Keratinocyte (primary cell): Measurements from ENCODE around the gene DPP3. TPM values are rescaled to one million over a fixed set of nuclear protein-coding genes. Genes with fewer than 3 reads are reported as not detected.

Experiments
- DNase-seq: peaks from one replicate; pipeline ENCODE4 v3.0.0-alpha.2; 2011; ENCODE audit warnings: low read depth, missing footprints, low spot score
- FAIRE-seq: peaks from 2 replicates; lab custom pipeline; 2011; peaks lifted over from hg19 to GRCh38; lab: Jason Lieb, UNC
- H2AFZ ChIP-seq: 2 replicates; pipeline ENCODE4 v1.6.0; 2012; ENCODE audit warnings: low read length, control low read depth, inconsistent platforms; ENCODE audit not compliant: control insufficient read depth
- H3K27ac ChIP-seq: 2 replicates; pipeline ENCODE4 v1.5.1; 2011; ENCODE audit warnings: low read length; ENCODE audit not compliant: control insufficient read depth, insufficient read depth
- H3K27me3 ChIP-seq: 3 replicates; pipeline ENCODE4 v1.6.0; 2011; ENCODE audit warnings: low read length; ENCODE audit not compliant: control insufficient read depth, insufficient read depth; ENCODE audit errors: extremely low read depth
- H3K36me3 ChIP-seq, 2 experiments: 2 replicates in 1 of 2; 3 replicates in 1 of 2; pipeline ENCODE4 v1.5.1; 2011; ENCODE audit warnings: low read length in 2 of 2, mild to moderate bottlenecking in 1 of 2; ENCODE audit not compliant: control insufficient read depth in 2 of 2, insufficient read depth in 2 of 2; ENCODE audit errors: extremely low read depth in 1 of 2
- H3K4me1 ChIP-seq: 3 replicates; pipeline ENCODE4 v1.5.1; 2011; ENCODE audit warnings: low read length; ENCODE audit not compliant: control insufficient read depth, insufficient read depth; ENCODE audit errors: extremely low read depth
- H3K4me2 ChIP-seq: 3 replicates; pipeline ENCODE4 v1.6.0; 2011; ENCODE audit warnings: low read depth, low read length; ENCODE audit not compliant: control insufficient read depth, insufficient read depth; ENCODE audit errors: extremely low read depth
- H3K4me3 ChIP-seq, 3 experiments: fragments of 200-600 bp in 1 of 3; sonication (generic) in 1 of 3; 2 replicates in 2 of 3; 3 replicates in 1 of 3; pipeline ENCODE4 v1.5.1; 2011 to 2016; ENCODE audit warnings: low read length in 3 of 3, mild to moderate bottlenecking in 3 of 3, control low read depth in 2 of 3, inconsistent platforms in 1 of 3, low read depth in 1 of 3, mixed read lengths in 1 of 3, mixed run types in 1 of 3, moderate library complexity in 1 of 3; ENCODE audit not compliant: control insufficient read depth in 2 of 3, insufficient read depth in 2 of 3; ENCODE audit errors: extremely low read depth in 1 of 3
- H3K79me2 ChIP-seq: 2 replicates; pipeline ENCODE4 v1.6.0; 2012; ENCODE audit warnings: low read length; ENCODE audit not compliant: control insufficient read depth, insufficient read depth
- H3K9ac ChIP-seq: 3 replicates; pipeline ENCODE4 v1.6.0; 2011; ENCODE audit warnings: low read length; ENCODE audit not compliant: control insufficient read depth, insufficient read depth; ENCODE audit errors: extremely low read depth
- H3K9me1 ChIP-seq: 3 replicates; pipeline ENCODE4 v1.6.0; 2011; ENCODE audit warnings: low read length; ENCODE audit not compliant: control insufficient read depth, insufficient read depth; ENCODE audit errors: extremely low read depth
- H3K9me3 ChIP-seq: 2 replicates; pipeline ENCODE4 v1.5.1; 2012; ENCODE audit warnings: low read depth, low read length; ENCODE audit not compliant: control insufficient read depth
- H4K20me1 ChIP-seq: 3 replicates; pipeline ENCODE4 v1.6.0; 2011; ENCODE audit warnings: low read length; ENCODE audit not compliant: control insufficient read depth, insufficient read depth; ENCODE audit errors: extremely low read depth
- EZH2 ChIP-seq: IDR thresholded peaks from one replicate; pipeline ENCODE4 v1.6.1; 2012; ENCODE audit warnings: inconsistent platforms, mild to moderate bottlenecking, low read length, moderate library complexity
- dilution Hi-C: fragments of 300-500 bp; cut with MboI; formaldehyde crosslinking; loops from one replicate; pipeline ENCODE4 v1.7.0; 2020; ENCODE audit warnings: low sequenced_read_pairs; ENCODE audit not compliant: extremely low pct_ligation_motif_present
- polyA plus RNA-seq, 5 experiments: library from polyadenylated mRNA; depleted of rRNA in 3 of 5; stranded (reverse) in 3 of 5; stranded (forward) in 1 of 5; unstranded in 1 of 5; fragments of >200 nt; gene quantifications; 1 replicate in 1 of 5; 2 replicates in 3 of 5; 3 replicates in 1 of 5; pipeline versions ENCODE4 v1.2.1 to v1.2.3, GENCODE V29; 2011 to 2012; ENCODE audit warnings: missing spikeins in 2 of 5, low read depth in 1 of 5, low replicate concordance in 1 of 5
- TF ChIP-seq, protein P1 (sequence below), 3 experiments: IDR thresholded peaks in 1 of 3; conservative IDR thresholded peaks in 1 of 3; optimal IDR thresholded peaks in 1 of 3; 2 replicates in 2 of 3; 3 replicates in 1 of 3; pipeline versions ENCODE3 to v1.5.1; 2011; ENCODE audit warnings: low read length in 3 of 3, mild to moderate bottlenecking in 3 of 3, moderate library complexity in 2 of 3, control low read depth in 1 of 3, inconsistent platforms in 1 of 3; ENCODE audit not compliant: insufficient read depth in 2 of 3; ENCODE audit errors: extremely low read depth in 1 of 3

Gene DPP3
- polyA plus RNA-seq, 1 donor (not counting 4 experiments of a cell fraction or from before 2014, with no cell fraction given) = 57.9 TPM

GRCh38 chr11:66498506-66498905 is 18.3 kb downstream of the DPP3 start:
- TF ChIP-seq EZH2 = no peak
- H3K4me1 ChIP-seq = no peaks in the 10 kb centered on the region
- no peak overlapping the region for H3K27ac ChIP-seq
- no peaks in the 10 kb centered on the region for H3K79me2 ChIP-seq
- no peak overlapping the region for H3K4me2 ChIP-seq
- FAIRE-seq (no peak), DNase-seq (no peak)
- no peaks in the 10 kb centered on the region for H3K9me1 ChIP-seq
- peaks cover 19 to 24% of the 10 kb centered on the region in 2 experiments for H3K36me3 ChIP-seq
- H2AFZ ChIP-seq = no peak overlapping the region
- H3K4me3 ChIP-seq = no peak overlapping the region
- no peaks in the 10 kb centered on the region for H3K9me3 ChIP-seq
- H4K20me1 ChIP-seq = no peaks in the 10 kb centered on the region
- H3K27me3 ChIP-seq = no peaks in the 10 kb centered on the region
- no peak overlapping the region for H3K9ac ChIP-seq
- dilution Hi-C loops = no loop called here

DNA sequence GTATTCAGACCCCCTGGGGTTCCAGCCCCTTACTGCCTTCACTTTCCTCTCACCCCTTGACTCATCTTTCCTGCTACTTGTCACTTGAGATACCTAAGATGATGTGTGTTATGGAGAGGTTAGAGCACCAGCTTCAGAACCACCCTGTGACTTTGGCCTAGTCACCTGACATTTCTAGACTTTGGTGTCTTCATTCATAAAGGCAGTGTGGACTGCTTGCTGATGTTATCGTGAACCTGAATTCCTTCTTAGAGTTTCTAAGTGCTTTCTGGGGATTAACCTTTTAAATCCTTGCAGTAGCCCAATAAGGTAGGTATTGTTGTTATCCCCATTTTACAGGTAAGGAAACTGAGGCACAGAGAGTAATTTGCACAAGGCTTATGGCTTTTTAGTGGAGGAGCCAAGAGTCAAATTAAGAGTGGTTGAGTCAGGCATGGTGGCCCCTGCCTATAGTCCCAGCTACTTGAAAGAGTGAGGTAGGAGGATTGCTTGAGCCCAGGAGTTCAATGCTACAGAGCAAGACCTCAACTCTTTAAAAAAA is 25.1 kb downstream of the DPP3 start:
- H3K27me3 ChIP-seq = no peaks in the 10 kb centered on the region
- H3K4me1 ChIP-seq = no peaks in the 10 kb centered on the region
- FAIRE-seq = no peak
- no peaks in the 10 kb centered on the region for H3K79me2 ChIP-seq
- no peaks in the 10 kb centered on the region for H3K9me3 ChIP-seq
- no peak overlapping the region for H3K27ac ChIP-seq
- H3K36me3 ChIP-seq = peaks cover 6 to 15% of the 10 kb centered on the region in 2 experiments
- TF ChIP-seq EZH2 = no peak
- TF ChIP-seq, protein P1, sequence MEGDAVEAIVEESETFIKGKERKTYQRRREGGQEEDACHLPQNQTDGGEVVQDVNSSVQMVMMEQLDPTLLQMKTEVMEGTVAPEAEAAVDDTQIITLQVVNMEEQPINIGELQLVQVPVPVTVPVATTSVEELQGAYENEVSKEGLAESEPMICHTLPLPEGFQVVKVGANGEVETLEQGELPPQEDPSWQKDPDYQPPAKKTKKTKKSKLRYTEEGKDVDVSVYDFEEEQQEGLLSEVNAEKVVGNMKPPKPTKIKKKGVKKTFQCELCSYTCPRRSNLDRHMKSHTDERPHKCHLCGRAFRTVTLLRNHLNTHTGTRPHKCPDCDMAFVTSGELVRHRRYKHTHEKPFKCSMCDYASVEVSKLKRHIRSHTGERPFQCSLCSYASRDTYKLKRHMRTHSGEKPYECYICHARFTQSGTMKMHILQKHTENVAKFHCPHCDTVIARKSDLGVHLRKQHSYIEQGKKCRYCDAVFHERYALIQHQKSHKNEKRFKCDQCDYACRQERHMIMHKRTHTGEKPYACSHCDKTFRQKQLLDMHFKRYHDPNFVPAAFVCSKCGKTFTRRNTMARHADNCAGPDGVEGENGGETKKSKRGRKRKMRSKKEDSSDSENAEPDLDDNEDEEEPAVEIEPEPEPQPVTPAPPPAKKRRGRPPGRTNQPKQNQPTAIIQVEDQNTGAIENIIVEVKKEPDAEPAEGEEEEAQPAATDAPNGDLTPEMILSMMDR (optimal IDR thresholded peaks at IDR 0.05 in 1 of 3, IDR thresholded peaks at IDR 0.05 in 1 of 3, conservative IDR thresholded peaks at IDR 0.05 in 1 of 3; ENCODE audit: extremely low read depth in 1 of 3, insufficient read depth in 2 of 3, low read length in 3 of 3) = no peak
- dilution Hi-C loops = no loop called here
- DNase-seq = no peak
- no peak overlapping the region for H3K4me3 ChIP-seq
- no peaks in the 10 kb centered on the region for H4K20me1 ChIP-seq
- no peak overlapping the region for H3K9ac ChIP-seq
- no peaks in the 10 kb centered on the region for H3K9me1 ChIP-seq
- H3K4me2 ChIP-seq = no peak overlapping the region
- H2AFZ ChIP-seq = no peak overlapping the region

- FAIRE-seq (no peak), DNase-seq (no peak)
- peaks cover 7% of the 10 kb centered on the region for H3K4me1 ChIP-seq
- H3K4me3 ChIP-seq = no peak overlapping the region
- dilution Hi-C loops = no loop called here
- no peak overlapping the region for H3K9ac ChIP-seq
- no peak for TF ChIP-seq EZH2
- TF ChIP-seq, protein P1 (optimal IDR thresholded peaks at IDR 0.05 in 1 of 3, IDR thresholded peaks at IDR 0.05 in 1 of 3, conservative IDR thresholded peaks at IDR 0.05 in 1 of 3; ENCODE audit: extremely low read depth in 1 of 3, insufficient read depth in 2 of 3, low read length in 3 of 3) = no peak
- no peaks in the 10 kb centered on the region for H3K9me1 ChIP-seq
- no peaks in the 10 kb centered on the region for H3K9me3 ChIP-seq
- H3K79me2 ChIP-seq = peaks cover 13% of the 10 kb centered on the region
- H3K36me3 ChIP-seq = peaks cover 5 to 15% of the 10 kb centered on the region in 2 experiments
- H3K27ac ChIP-seq = no peak overlapping the region
- no peaks in the 10 kb centered on the region for H4K20me1 ChIP-seq
- H3K4me2 ChIP-seq = no peak overlapping the region
- H2AFZ ChIP-seq = no peak overlapping the region
- no peaks in the 10 kb centered on the region for H3K27me3 ChIP-seq
Observed at GRCh38 chr11:66509131-66509561, 28.9 kb downstream of the DPP3 start.
